K562 (cell line): Measurements from ENCODE around the gene PFKFB2. TPM values are rescaled to one million over a fixed set of nuclear protein-coding genes. Genes with fewer than 3 reads are reported as not detected.

Source experiments
- ELF1 ChIP-seq: fragments of 200-800 bp; sonication (Bioruptor generic); IDR thresholded peaks from 2 replicates; pipeline ENCODE4 v1.6.1; 2016; ENCODE audit warnings: missing genetic modification characterization, missing compliant biosample characterization
- ETV6 ChIP-seq, 3 experiments: fragments of 150-350 bp in 1 of 3; sonication (generic) in 1 of 3; formaldehyde crosslinking in 1 of 3; IDR thresholded peaks; 2 replicates each; pipeline versions ENCODE4 v1.6.1 to v1.8.0; 2014 to 2022; ENCODE audit warnings: borderline replicate concordance in 2 of 3, low read depth in 2 of 3, antibody characterized with exemption in 1 of 3, low read length in 1 of 3, mild to moderate bottlenecking in 1 of 3, missing genetic modification reagents in 1 of 3
- HDAC2 ChIP-seq: fragments of 450-650 bp; IDR thresholded peaks from 2 replicates; pipeline ENCODE4 v1.6.1; 2016; ENCODE audit warnings: mild to moderate bottlenecking
- HMG20B ChIP-seq: fragments of 250-450 bp; sonication (Bioruptor Pico); IDR thresholded peaks from 2 replicates; pipeline ENCODE4 v1.5.0; 2021; ENCODE audit warnings: mild to moderate bottlenecking
- ILK ChIP-seq: fragments of 450-650 bp; IDR thresholded peaks from 2 replicates; pipeline ENCODE4 v1.6.1; 2016; ENCODE audit warnings: missing genetic modification characterization, low read depth, mild to moderate bottlenecking, missing compliant biosample characterization, moderate library complexity, borderline replicate concordance
- KAT2B ChIP-seq: IDR thresholded peaks from one replicate; pipeline ENCODE4 v1.6.1; 2012; ENCODE audit warnings: low read depth, mild to moderate bottlenecking, control low read depth, inconsistent platforms, low read length, moderate library complexity
- PATZ1 ChIP-seq: fragments of 250-450 bp; sonication (Bioruptor Pico); IDR thresholded peaks from 2 replicates; pipeline ENCODE4 v1.5.0; 2020; ENCODE audit warnings: mild to moderate bottlenecking, borderline replicate concordance
- PHF21A ChIP-seq: fragments of 450-650 bp; IDR thresholded peaks from 2 replicates; pipeline ENCODE4 v1.6.1; 2017; ENCODE audit warnings: low read depth, borderline replicate concordance
- RAD51 ChIP-seq: fragments of 450-650 bp; IDR thresholded peaks from 2 replicates; pipeline ENCODE4 v1.7.1; 2016; ENCODE audit warnings: low read depth, mild to moderate bottlenecking, borderline replicate concordance
- SAP30 ChIP-seq: fragments of 200-600 bp; sonication (generic); IDR thresholded peaks from 2 replicates; pipeline ENCODE4 v1.6.1; 2012; ENCODE audit warnings: borderline replicate concordance, low read depth, mild to moderate bottlenecking, moderate library complexity, low read length, control low read depth, inconsistent platforms; ENCODE audit not compliant: insufficient read depth, poor library complexity, severe bottlenecking
- SMARCB1 ChIP-seq: IDR thresholded peaks from 2 replicates; pipeline ENCODE4 v1.6.1; 2011; ENCODE audit warnings: improper control_type of control experiment, low read depth; ENCODE audit not compliant: insufficient read length
- TAF15 ChIP-seq: fragments of 200-400 bp; formaldehyde crosslinking; IDR thresholded peaks from 2 replicates; pipeline ENCODE4 v1.6.1; 2017; ENCODE audit warnings: mild to moderate bottlenecking, low read depth, low read length, moderate library complexity
- TBL1XR1 ChIP-seq, 2 experiments: IDR thresholded peaks; 2 replicates each; pipeline ENCODE4 v1.6.1; 2012; ENCODE audit warnings: improper control_type of control experiment in 2 of 2, low read length in 2 of 2, mild to moderate bottlenecking in 1 of 2
- THAP12 ChIP-seq: fragments of 250-450 bp; sonication (Bioruptor Pico); IDR thresholded peaks from 2 replicates; pipeline ENCODE4 v1.9.0; 2021; ENCODE audit warnings: mild to moderate bottlenecking, inconsistent platforms
- TSC22D4 ChIP-seq: fragments of 450-650 bp; IDR thresholded peaks from 2 replicates; pipeline ENCODE4 v1.6.1; 2016; ENCODE audit warnings: missing genetic modification characterization, missing biosample characterization, control low read depth
- ZBED1 ChIP-seq: IDR thresholded peaks from 2 replicates; pipeline ENCODE4 v1.6.1; 2014
- ZFP1 ChIP-seq: fragments of 450-650 bp; formaldehyde crosslinking; IDR thresholded peaks from 2 replicates; pipeline ENCODE4 v1.4.0; 2020; ENCODE audit warnings: mild to moderate bottlenecking, mixed read lengths
- ZNF134 ChIP-seq: fragments of 250-450 bp; sonication (Bioruptor Pico); conservative IDR thresholded peaks from 2 replicates; pipeline ENCODE4 v1.4.0; 2020
- ZNF592 ChIP-seq: fragments of 450-650 bp; IDR thresholded peaks from 2 replicates; pipeline ENCODE4 v1.6.1; 2017; ENCODE audit warnings: antibody characterized with exemption, mild to moderate bottlenecking
- polyA plus RNA-seq, 8 experiments: library from polyadenylated mRNA; depleted of rRNA in 4 of 8; stranded (reverse) in 5 of 8; unstranded in 3 of 8; fragments of >200 nt; fragmentation: Nextera tagmentation in 2 of 8; fragmentation: Illumina TruSeq in 1 of 8; extraction: Ambion mirVana in 2 of 8; extraction: Trizol in 1 of 8; gene quantifications; 2 replicates each; pipeline versions ENCODE4 v1.2.1 to v1.2.3, GENCODE V29; 2011 to 2014; ENCODE audit warnings: inconsistent platforms in 1 of 8, missing spikeins in 1 of 8
- total RNA-seq, 7 experiments: library from RNA; depleted of rRNA in 6 of 7; stranded (reverse); fragments of >200 nt in 6 of 7; fragmentation: Illumina TruSeq in 2 of 7; extraction: Trizol in 2 of 7; gene quantifications; 2 replicates each; pipeline versions ENCODE4 v1.2.1 to v1.2.3, GENCODE V29; 2011 to 2021; ENCODE audit warnings: low replicate concordance in 1 of 7

PFKFB2 gene
- total and polyA plus RNA-seq, 9 of the 15 experiments (the other 6 are each of a cell fraction or from before 2014, with no cell fraction given), result 6.9 to 26.0 (median 16.4) TPM

- no peak for TF ChIP-seq THAP12 (CRISPR knock-in tag)
- no peak for TF ChIP-seq ZNF134 (CRISPR knock-in tag)
- no peak for TF ChIP-seq ETV6 (IDR thresholded peaks at IDR 0.05; ENCODE audit: borderline replicate concordance in 1 of 2, low read depth in 2 of 2, low read length in 1 of 2)
- TF ChIP-seq ETV6 (CRISPR knock-in tag; IDR thresholded peaks at IDR 0.05; ENCODE audit: borderline replicate concordance), result no peak
- no peak for TF ChIP-seq SAP30
- no peak for TF ChIP-seq ILK (tag)
- TF ChIP-seq PATZ1 (CRISPR knock-in tag), result no peak
- no peak for TF ChIP-seq TAF15
- peak; percentile 12; the same call in 1 of the 2 replicates for TF ChIP-seq ZNF592
- no peak for TF ChIP-seq TBL1XR1 (IDR thresholded peaks at IDR 0.05; ENCODE audit: low read length in 2 of 2)
- TF ChIP-seq HDAC2, result no peak
- no peak for TF ChIP-seq RAD51
- TF ChIP-seq HMG20B, result no peak
- 0 out of 2 replicates have a peak, but pooled peaks have one; percentile 37 for TF ChIP-seq TSC22D4 (tag)
- TF ChIP-seq ZBED1, result no peak
- TF ChIP-seq ZFP1 (CRISPR knock-in tag), result no peak
- TF ChIP-seq ELF1 (tag), result no peak
- TF ChIP-seq PHF21A, result no peak
- no peak for TF ChIP-seq SMARCB1
- no peak for TF ChIP-seq KAT2B
Measured at GRCh38 chr1:207020065-207020708, 32.9 kb upstream of the PFKFB2 start (continued).
